Upper lobe of right lung (tissue), 1 donor: ENCODE measurements around the gene INPP4A. TPM values are rescaled to one million over a fixed set of nuclear protein-coding genes. Genes with fewer than 3 reads are reported as not detected.

Experiments
- ATAC-seq: fragments of 200-7000 bp; cut with Tn5 transposase; one replicate; pipeline ENCODE4 v1.9.1; 2020; ENCODE audit warnings: mild to moderate bottlenecking, moderate library complexity
- DNase-seq: peaks from one replicate; pipeline ENCODE4 v3.0.0-alpha.2; 2020
- H3K27ac ChIP-seq: fragments of 200-600 bp; one replicate; pipeline ENCODE4 v1.8.0; 2022
- H3K27me3 ChIP-seq: fragments of 200-600 bp; one replicate; pipeline ENCODE4 v1.8.0; 2022; ENCODE audit warnings: mild to moderate bottlenecking
- H3K36me3 ChIP-seq: fragments of 200-600 bp; one replicate; pipeline ENCODE4 v1.8.0; 2022
- H3K4me1 ChIP-seq: fragments of 200-600 bp; one replicate; pipeline ENCODE4 v1.8.0; 2022
- H3K4me3 ChIP-seq: fragments of 200-600 bp; one replicate; pipeline ENCODE4 v1.8.0; 2022; ENCODE audit warnings: mild to moderate bottlenecking
- H3K9me3 ChIP-seq: fragments of 200-600 bp; one replicate; pipeline ENCODE4 v1.8.0; 2022
- CTCF ChIP-seq: fragments of 200-600 bp; IDR thresholded peaks from one replicate; pipeline ENCODE4 v1.8.0; 2022; ENCODE audit warnings: antibody characterized with exemption
- intact Hi-C: fragments of 100-400 bp; cut with DNase I; formaldehyde crosslinking; loops from one replicate; pipeline ENCODE4 v1.11.0; 2022
- total RNA-seq: library from RNA; stranded (reverse); fragmentation: NEBNext Ultra II Directional; extraction: Animal tissue kit (Norgen Biotek cat#: 25700); gene quantifications from one replicate; pipeline ENCODE4 v1.2.1, GENCODE V29; 2021
- donor health status: DM: no; HTN: yes; CAD: no; lungs with severe emphysema.

Gene INPP4A
- total RNA-seq, 1 donor from 2014 or later: 35.0 TPM

DNA sequence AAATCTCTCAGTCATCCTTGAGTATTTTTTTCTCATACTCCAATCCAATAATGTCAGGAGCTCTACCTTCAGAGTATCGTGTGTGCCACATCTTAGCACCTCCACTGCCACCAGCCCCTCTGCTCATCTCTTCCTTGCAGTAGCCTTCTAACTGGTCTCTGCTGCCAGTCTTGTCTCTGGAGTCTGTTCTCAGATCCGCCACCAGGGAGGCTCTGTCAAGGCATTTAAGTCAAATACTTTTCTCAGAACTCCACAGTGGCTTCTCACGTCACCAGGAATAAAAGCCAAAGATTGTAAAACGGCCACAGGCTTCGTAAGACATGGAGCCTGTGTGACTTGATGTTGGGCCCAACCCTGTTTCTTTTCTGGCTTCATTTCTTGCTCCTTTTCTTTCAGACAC lies 170.8 kb downstream of the INPP4A start:
- peaks cover 9% of the 10 kb centered on the region for H3K4me1 ChIP-seq
- H3K9me3 ChIP-seq: no peaks in the 10 kb centered on the region
- H3K27ac ChIP-seq: no peak overlapping the region
- intact Hi-C loops: no loop called here
- H3K27me3 ChIP-seq: no peaks in the 10 kb centered on the region
- no peak for ATAC-seq
- TF ChIP-seq CTCF: no peak
- no peak overlapping the region for H3K4me3 ChIP-seq
- H3K36me3 ChIP-seq: peaks cover 96% of the 10 kb centered on the region
- DNase-seq: no peak

- TF ChIP-seq CTCF: no peak
- no peak for DNase-seq
- H3K27ac ChIP-seq: no peak overlapping the region
- H3K27me3 ChIP-seq: no peaks in the 10 kb centered on the region
- no peak for ATAC-seq
- no peak overlapping the region for H3K4me3 ChIP-seq
- intact Hi-C loops: no loop called here
- no peaks in the 10 kb centered on the region for H3K4me1 ChIP-seq
- H3K36me3 ChIP-seq: peaks cover 95% of the 10 kb centered on the region
- no peaks in the 10 kb centered on the region for H3K9me3 ChIP-seq
Measured at GRCh38 chr2:98617149-98617548, 172.5 kb downstream of the INPP4A start.

- H3K4me1 ChIP-seq: no peaks in the 10 kb centered on the region
- intact Hi-C loops: no loop called here
- H3K9me3 ChIP-seq: no peaks in the 10 kb centered on the region
- peak; percentile 70 for DNase-seq
- no peak overlapping the region for H3K27ac ChIP-seq
- ATAC-seq: peak; percentile 69
- H3K36me3 ChIP-seq: peaks cover 45% of the 10 kb centered on the region
- TF ChIP-seq CTCF: no peak
- H3K4me3 ChIP-seq: no peak overlapping the region
- no peaks in the 10 kb centered on the region for H3K27me3 ChIP-seq
Measured at GRCh38 chr2:98623657-98624056, 179.0 kb downstream of the INPP4A start.

DNA sequence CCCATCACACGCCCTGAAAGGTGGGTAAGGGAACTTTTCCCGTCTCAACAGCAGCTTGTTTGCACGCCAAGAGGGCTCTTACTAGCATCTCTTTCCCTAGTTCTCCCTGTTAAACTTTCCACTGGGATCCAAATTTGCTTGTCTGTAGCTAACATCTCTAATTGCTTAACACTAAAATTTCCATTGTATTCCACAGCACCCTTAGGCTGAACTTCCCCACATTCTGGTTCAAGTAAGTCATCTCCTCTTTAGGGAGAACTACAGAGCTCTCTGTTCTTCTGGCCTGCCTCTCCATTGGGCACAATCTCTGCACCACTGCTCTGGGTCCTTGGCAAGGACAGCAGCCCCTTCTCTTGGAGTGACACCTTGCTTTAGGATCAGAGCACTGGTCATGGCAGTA lies 187.7 kb downstream of the INPP4A start:
- no peaks in the 10 kb centered on the region for H3K9me3 ChIP-seq
- DNase-seq (no peak), ATAC-seq (no peak)
- H3K4me1 ChIP-seq: no peaks in the 10 kb centered on the region
- H3K4me3 ChIP-seq: no peak overlapping the region
- H3K27me3 ChIP-seq: no peaks in the 10 kb centered on the region
- intact Hi-C loops: no loop called here
- H3K27ac ChIP-seq: no peak overlapping the region
- peaks cover 78% of the 10 kb centered on the region for H3K36me3 ChIP-seq
- TF ChIP-seq CTCF: no peak

DNA sequence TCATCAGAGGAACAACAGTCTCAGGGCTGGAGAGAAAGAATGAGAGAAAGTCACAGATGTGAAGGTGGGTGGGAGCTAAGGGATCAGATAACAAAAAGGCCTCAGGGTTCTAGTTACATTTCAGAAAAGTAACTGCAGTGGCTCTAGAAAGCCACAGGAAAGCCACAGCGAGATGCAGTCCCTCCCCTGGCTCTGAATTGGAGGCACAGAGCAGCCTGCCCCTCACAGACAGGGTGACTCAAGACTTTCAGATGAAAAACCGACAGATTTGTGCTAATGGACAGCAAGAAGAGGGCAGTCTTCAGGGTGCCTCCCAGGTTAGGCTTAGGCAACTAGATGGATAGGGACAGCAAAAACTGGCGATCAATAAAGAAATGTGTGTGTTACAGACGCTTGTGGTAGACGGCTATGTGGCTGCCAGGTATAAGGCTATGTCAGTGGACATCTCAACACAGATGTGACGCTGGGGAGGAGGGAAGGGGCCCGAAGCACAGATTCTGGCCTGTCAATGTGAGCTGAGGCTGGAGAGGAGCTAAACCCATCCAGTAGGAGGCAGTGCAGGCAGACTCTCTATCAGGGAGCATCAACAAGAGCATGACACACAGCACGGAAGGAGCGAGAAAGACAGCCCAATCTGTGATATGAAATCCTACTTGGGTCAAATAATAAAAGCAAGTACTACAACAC lies 189.9 kb downstream of the INPP4A start:
- H3K4me1 ChIP-seq: no peaks in the 10 kb centered on the region
- H3K36me3 ChIP-seq: peaks cover 95% of the 10 kb centered on the region
- H3K27ac ChIP-seq: no peak overlapping the region
- H3K9me3 ChIP-seq: no peaks in the 10 kb centered on the region
- ATAC-seq: peak; percentile 32
- intact Hi-C loops: no loop called here
- H3K4me3 ChIP-seq: no peak overlapping the region
- no peaks in the 10 kb centered on the region for H3K27me3 ChIP-seq
- no peak for TF ChIP-seq CTCF
- DNase-seq: no peak
